H1 (cell line): ENCODE results near the gene SLC39A11. TPM values are rescaled to one million over a fixed set of nuclear protein-coding genes. Genes with fewer than 3 reads are reported as not detected.

ENCODE experiments used
- E2F6 ChIP-seq: IDR thresholded peaks from 2 replicates; pipeline ENCODE4 v1.6.1; 2012; ENCODE audit warnings: inconsistent platforms
- GTF2F1 ChIP-seq: IDR thresholded peaks from 2 replicates; pipeline ENCODE4 v1.6.1; 2012; ENCODE audit warnings: low read depth, low read length, improper control_type of control experiment, borderline replicate concordance
- RBBP5 ChIP-seq: IDR thresholded peaks from 2 replicates; pipeline ENCODE4 v1.7.1; 2012; ENCODE audit warnings: low read depth, mild to moderate bottlenecking, inconsistent platforms, low read length, moderate library complexity, borderline replicate concordance
- polyA plus RNA-seq, 7 experiments: library from polyadenylated mRNA; depleted of rRNA in 3 of 7; stranded (reverse) in 5 of 7; unstranded in 2 of 7; fragments of >200 nt in 5 of 7; fragments of 200-250 nt in 2 of 7; gene quantifications; 1 replicate in 5 of 7; 2 replicates in 1 of 7; 4 replicates in 1 of 7; pipeline versions ENCODE4 v1.2.1 to v1.2.3, GENCODE V29; 2011 to 2013; ENCODE audit warnings: missing spikeins in 2 of 7, mixed read lengths in 2 of 7
- total RNA-seq: library from RNA; stranded (reverse); fragmentation: NEBNext Ultra II Directional; extraction: Animal tissue kit (Norgen Biotek cat#: 25700); gene quantifications from 2 replicates; pipeline ENCODE4 v1.2.1, GENCODE V29; 2021

Gene SLC39A11
- total and polyA plus RNA-seq, 2 of the 8 experiments (the other 6 are each of a cell fraction or from before 2014, with no cell fraction given) = 12.2 to 19.6 TPM

- TF ChIP-seq RBBP5 (no peak), GTF2F1 (no peak), E2F6 (no peak)
Measured at GRCh38 chr17:72693956-72694355, 398.5 kb downstream of the SLC39A11 start (continued).
